Activated CD4-positive, alpha-beta T cell treated with anti-CD3 and anti-CD28 coated beads for 36 hours (primary cell): Measurements from ENCODE around the gene CREB5. TPM values are rescaled to one million over a fixed set of nuclear protein-coding genes. Genes with fewer than 3 reads are reported as not detected.
A peak's percentile ranks its signal among the peaks of the same experiment; 100 is the strongest.

Source experiments
- ATAC-seq: fragments of 200-7000 bp; cut with Tn5 transposase; one replicate; pipeline ENCODE4 v1.10.0; 2021; ENCODE audit warnings: mild to moderate bottlenecking, moderate library complexity
- CTCF ChIA-PET: fragments of 350-600 bp; sonication (Branson Sonifier 250); formaldehyde crosslinking; loops from one replicate; lab custom pipeline; 2021; ENCODE audit warnings: antibody characterized with exemption; lab: Charles Lee
- POLR2A ChIA-PET: fragments of 350-600 bp; sonication (Branson Sonifier 250); formaldehyde crosslinking; loops from one replicate; lab custom pipeline; 2021; ENCODE audit warnings: antibody characterized with exemption, inconsistent platforms; lab: Charles Lee
- DNase-seq: peaks from one replicate; pipeline ENCODE4 v3.0.0-alpha.2; 2020
- H3K27ac Mint-ChIP-seq: one replicate; pipeline ENCODE4 v1.8.0; 2021; ENCODE audit warnings: mixed read lengths
- H3K27me3 Mint-ChIP-seq: one replicate; pipeline ENCODE4 v1.8.0; 2021; ENCODE audit warnings: mixed read lengths
- H3K36me3 Mint-ChIP-seq: one replicate; pipeline ENCODE4 v1.8.0; 2021; ENCODE audit warnings: low read depth, mixed read lengths
- H3K4me1 Mint-ChIP-seq: one replicate; pipeline ENCODE4 v1.8.0; 2021; ENCODE audit warnings: mixed read lengths
- H3K4me3 Mint-ChIP-seq: one replicate; pipeline ENCODE4 v1.8.0; 2021; ENCODE audit warnings: mild to moderate bottlenecking, moderate library complexity, mixed read lengths
- H3K9me3 Mint-ChIP-seq: one replicate; pipeline ENCODE4 v1.8.0; 2021; ENCODE audit warnings: low read depth, mixed read lengths
- intact Hi-C, 2 experiments: fragments of 100-400 bp; cut with DNase I in 1 of 2; cut with micrococcal nuclease in 1 of 2; formaldehyde crosslinking; loops; one replicate each; pipeline versions ENCODE4 v1.14.2 to v1.15.1; 2022 to 2024; cut with DNase I, micrococcal nuclease
- total RNA-seq, 2 experiments: library from RNA; stranded (reverse); gene quantifications; one replicate each; pipeline ENCODE4 v1.2.3, GENCODE V29; 2021

Gene CREB5
- total RNA-seq, 2 experiments from 2014 or later: 0.50 to 0.61 TPM

DNA sequence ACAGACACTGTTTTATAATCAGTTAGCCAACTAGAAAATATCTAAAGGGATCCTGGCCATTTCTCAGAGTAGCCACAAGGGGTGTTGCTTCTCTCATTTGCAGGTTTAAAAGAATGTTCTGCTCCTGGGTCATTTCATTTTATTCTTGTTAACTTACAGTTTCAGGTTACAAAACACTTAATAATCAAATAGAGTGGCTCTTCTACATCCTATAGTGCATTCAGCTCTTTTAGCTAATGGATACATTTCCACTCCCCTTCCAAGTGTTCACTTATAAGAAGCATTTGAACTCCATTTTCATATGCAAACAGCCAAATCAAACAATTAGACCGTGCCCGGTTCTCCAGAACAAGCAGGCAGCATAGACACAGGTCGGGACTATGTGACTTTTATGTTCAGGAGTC lies 428.3 kb downstream of the CREB5 start:
- ChIA-PET POLR2A (no interaction called here), CTCF (no interaction called here)
- H3K36me3 Mint-ChIP-seq: no peaks in the 10 kb centered on the region
- H3K9me3 Mint-ChIP-seq: no peaks in the 10 kb centered on the region
- H3K27me3 Mint-ChIP-seq: peaks cover 19% of the 10 kb centered on the region
- H3K4me1 Mint-ChIP-seq: no peaks in the 10 kb centered on the region
- no peak overlapping the region for H3K27ac Mint-ChIP-seq
- ATAC-seq (no peak), DNase-seq (no peak)
- no peak overlapping the region for H3K4me3 Mint-ChIP-seq
- intact Hi-C loops: no loop called here

DNA sequence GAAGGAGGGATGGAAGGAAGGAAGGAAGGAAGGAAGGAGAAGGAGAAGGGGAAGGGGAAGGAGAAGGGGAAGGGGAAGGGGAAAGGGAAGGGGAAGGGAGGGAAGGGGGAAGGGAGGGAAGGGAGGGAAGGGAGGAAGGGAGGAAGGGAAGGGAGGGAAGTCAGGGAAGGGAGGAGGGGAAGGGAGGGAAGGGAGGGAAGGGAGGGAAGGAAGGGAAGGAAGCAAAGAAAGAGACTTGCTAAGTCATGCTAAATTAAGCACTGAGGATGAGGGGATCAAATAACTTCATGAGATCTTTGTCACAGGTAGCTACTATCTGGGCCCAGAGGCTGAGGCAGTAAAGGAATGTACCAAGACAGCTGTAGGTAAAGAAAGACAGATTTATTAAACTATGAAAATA lies 429.4 kb downstream of the CREB5 start:
- no peak for DNase-seq
- ATAC-seq: no peak
- H3K36me3 Mint-ChIP-seq: no peaks in the 10 kb centered on the region
- no peaks in the 10 kb centered on the region for H3K4me1 Mint-ChIP-seq
- POLR2A ChIA-PET: no interaction called here
- no peak overlapping the region for H3K27ac Mint-ChIP-seq
- intact Hi-C loops: no loop called here
- CTCF ChIA-PET: no interaction called here
- H3K27me3 Mint-ChIP-seq: peaks cover 27% of the 10 kb centered on the region
- H3K4me3 Mint-ChIP-seq: no peak overlapping the region
- no peaks in the 10 kb centered on the region for H3K9me3 Mint-ChIP-seq

DNA sequence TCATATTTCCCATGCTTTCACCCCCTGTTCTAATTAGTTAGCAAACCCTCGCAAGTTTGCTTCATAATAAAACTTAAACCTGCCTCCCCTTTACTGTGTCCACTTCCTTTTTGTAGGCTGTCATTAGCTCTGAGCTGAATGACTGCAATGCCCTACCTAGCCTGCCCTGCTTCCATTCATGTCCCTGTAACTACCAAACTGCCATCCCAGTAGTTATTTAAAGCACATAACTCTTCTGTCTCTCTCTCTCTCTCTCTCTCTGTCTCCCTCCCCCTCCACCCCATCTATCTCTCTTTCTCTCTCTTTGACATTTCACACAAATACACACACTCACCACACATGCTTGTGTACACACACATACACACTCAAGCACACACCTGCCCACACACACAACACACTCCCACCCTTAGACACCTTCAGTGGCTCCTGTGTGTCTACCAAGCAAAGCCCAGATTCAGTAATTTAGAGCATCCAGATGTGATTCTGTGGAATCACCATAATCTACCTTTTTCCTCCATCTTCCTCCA lies 430.5 kb downstream of the CREB5 start:
- Mint-ChIP-seq H3K36me3 (no peaks in the 10 kb centered on the region), H3K9me3 (no peaks in the 10 kb centered on the region), H3K4me1 (no peaks in the 10 kb centered on the region), H3K27me3 (peaks cover 27% of the 10 kb centered on the region), H3K4me3 (no peak overlapping the region), H3K27ac (no peak overlapping the region)
- CTCF ChIA-PET: no interaction called here
- POLR2A ChIA-PET: no interaction called here
- no peak for ATAC-seq
- DNase-seq: no peak
- intact Hi-C loops: no loop called here

DNA sequence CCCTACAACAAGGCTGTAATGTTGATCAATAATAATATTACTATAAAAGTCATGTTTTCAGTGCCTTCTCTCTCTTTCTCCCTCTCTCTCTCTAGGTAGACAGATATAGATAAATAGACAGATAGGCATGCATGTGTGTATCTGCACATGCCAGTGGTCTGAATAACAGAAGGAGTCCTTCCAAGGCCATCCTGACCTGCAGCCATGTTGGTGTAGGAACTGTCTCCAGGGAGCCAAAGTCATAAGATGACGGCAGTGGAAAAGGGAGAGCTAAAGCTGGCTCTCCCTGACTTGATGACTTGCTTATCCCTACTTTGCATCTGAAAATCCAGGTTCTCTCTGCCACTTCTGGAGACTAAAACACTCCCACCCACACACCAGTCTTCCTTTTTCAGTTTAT lies 432.8 kb downstream of the CREB5 start:
- DNase-seq: no peak
- no peak overlapping the region for H3K4me3 Mint-ChIP-seq
- H3K4me1 Mint-ChIP-seq: no peaks in the 10 kb centered on the region
- ChIA-PET POLR2A (no interaction called here), CTCF (interaction anchor here (0.7 kb wide), 1 partner anchor 235 kb away, joined by 3 read pairs; no protein-coding TSS in a partner anchor)
- H3K9me3 Mint-ChIP-seq: no peaks in the 10 kb centered on the region
- no peak overlapping the region for H3K27ac Mint-ChIP-seq
- intact Hi-C loops: no loop called here
- no peak for ATAC-seq
- no peaks in the 10 kb centered on the region for H3K36me3 Mint-ChIP-seq
- H3K27me3 Mint-ChIP-seq: peaks cover 31% of the 10 kb centered on the region

GRCh38 chr7:28847176-28847575 lies 434.9 kb downstream of the CREB5 start:
- Mint-ChIP-seq H3K27ac (no peak overlapping the region), H3K4me1 (no peaks in the 10 kb centered on the region), H3K36me3 (no peaks in the 10 kb centered on the region), H3K9me3 (no peaks in the 10 kb centered on the region), H3K4me3 (no peak overlapping the region), H3K27me3 (peaks cover 39% of the 10 kb centered on the region)
- intact Hi-C loops: no loop called here
- DNase-seq (no peak), ATAC-seq (no peak)
- POLR2A ChIA-PET: no interaction called here
- CTCF ChIA-PET: interaction anchor here (0.5 kb wide), 1 partner anchor 332 kb away, joined by 3 read pairs; no protein-coding TSS in a partner anchor

GRCh38 chr7:28847681-28848080 lies 435.4 kb downstream of the CREB5 start:
- Mint-ChIP-seq H3K36me3 (no peaks in the 10 kb centered on the region), H3K27ac (no peak overlapping the region), H3K27me3 (peaks cover 35% of the 10 kb centered on the region), H3K9me3 (no peaks in the 10 kb centered on the region), H3K4me1 (no peaks in the 10 kb centered on the region), H3K4me3 (no peak overlapping the region)
- intact Hi-C loops: no loop called here
- DNase-seq: no peak
- ChIA-PET CTCF (interaction anchor here (0.5 kb wide), 1 partner anchor 332 kb away, joined by 3 read pairs; no protein-coding TSS in a partner anchor), POLR2A (no interaction called here)
- no peak for ATAC-seq

- ChIA-PET CTCF (no interaction called here), POLR2A (no interaction called here)
- Mint-ChIP-seq H3K4me1 (peaks cover 5% of the 10 kb centered on the region), H3K9me3 (no peaks in the 10 kb centered on the region), H3K27ac (no peak overlapping the region), H3K27me3 (peaks cover 39% of the 10 kb centered on the region), H3K4me3 (no peak overlapping the region), H3K36me3 (no peaks in the 10 kb centered on the region)
- no peak for ATAC-seq
- intact Hi-C loops: no loop called here
- no peak for DNase-seq
Observed at GRCh38 chr7:28848906-28849305, 436.6 kb downstream of the CREB5 start.

DNA sequence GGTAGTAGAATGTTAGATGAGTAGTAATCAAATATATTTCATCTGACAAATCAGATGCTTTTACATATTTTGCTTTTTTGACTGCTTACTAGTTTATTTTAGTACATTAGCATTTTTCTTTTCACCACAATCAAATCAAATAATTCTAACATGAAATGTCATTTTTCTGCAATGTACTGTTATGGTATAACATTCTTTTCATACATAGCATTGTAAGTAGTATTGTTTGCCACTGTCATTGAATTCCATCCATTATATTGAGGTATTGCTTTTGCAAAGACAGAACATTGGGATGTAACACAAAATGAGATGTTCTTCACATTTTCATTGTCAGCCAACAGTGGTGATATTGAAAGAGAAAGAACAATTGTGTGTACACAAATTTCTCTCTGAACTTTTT lies 438.4 kb downstream of the CREB5 start:
- DNase-seq (no peak), ATAC-seq (no peak)
- Mint-ChIP-seq H3K4me1 (peaks cover 5% of the 10 kb centered on the region), H3K36me3 (no peaks in the 10 kb centered on the region), H3K4me3 (no peak overlapping the region), H3K27ac (no peak overlapping the region), H3K9me3 (no peaks in the 10 kb centered on the region), H3K27me3 (peaks cover 46% of the 10 kb centered on the region)
- CTCF ChIA-PET: no interaction called here
- POLR2A ChIA-PET: no interaction called here
- intact Hi-C loops: loop anchor here in 1 of 2 experiments (5.0 to 10.0 kb wide), 2 partner anchors 216 to 553 kb away; no protein-coding TSS in a partner anchor

- Mint-ChIP-seq H3K9me3 (no peaks in the 10 kb centered on the region), H3K27ac (no peak overlapping the region), H3K36me3 (no peaks in the 10 kb centered on the region), H3K4me1 (peaks cover 5% of the 10 kb centered on the region), H3K27me3 (peaks cover 51% of the 10 kb centered on the region), H3K4me3 (peak overlapping the region; percentile 59)
- ChIA-PET CTCF (no interaction called here), POLR2A (no interaction called here)
- no peak for DNase-seq
- ATAC-seq: no peak
- intact Hi-C loops: loop anchor here in 1 of 2 experiments (5.0 to 10.0 kb wide), 2 partner anchors 218 to 556 kb away; no protein-coding TSS in a partner anchor
Observed at GRCh38 chr7:28853150-28853549, 440.8 kb downstream of the CREB5 start.

DNA sequence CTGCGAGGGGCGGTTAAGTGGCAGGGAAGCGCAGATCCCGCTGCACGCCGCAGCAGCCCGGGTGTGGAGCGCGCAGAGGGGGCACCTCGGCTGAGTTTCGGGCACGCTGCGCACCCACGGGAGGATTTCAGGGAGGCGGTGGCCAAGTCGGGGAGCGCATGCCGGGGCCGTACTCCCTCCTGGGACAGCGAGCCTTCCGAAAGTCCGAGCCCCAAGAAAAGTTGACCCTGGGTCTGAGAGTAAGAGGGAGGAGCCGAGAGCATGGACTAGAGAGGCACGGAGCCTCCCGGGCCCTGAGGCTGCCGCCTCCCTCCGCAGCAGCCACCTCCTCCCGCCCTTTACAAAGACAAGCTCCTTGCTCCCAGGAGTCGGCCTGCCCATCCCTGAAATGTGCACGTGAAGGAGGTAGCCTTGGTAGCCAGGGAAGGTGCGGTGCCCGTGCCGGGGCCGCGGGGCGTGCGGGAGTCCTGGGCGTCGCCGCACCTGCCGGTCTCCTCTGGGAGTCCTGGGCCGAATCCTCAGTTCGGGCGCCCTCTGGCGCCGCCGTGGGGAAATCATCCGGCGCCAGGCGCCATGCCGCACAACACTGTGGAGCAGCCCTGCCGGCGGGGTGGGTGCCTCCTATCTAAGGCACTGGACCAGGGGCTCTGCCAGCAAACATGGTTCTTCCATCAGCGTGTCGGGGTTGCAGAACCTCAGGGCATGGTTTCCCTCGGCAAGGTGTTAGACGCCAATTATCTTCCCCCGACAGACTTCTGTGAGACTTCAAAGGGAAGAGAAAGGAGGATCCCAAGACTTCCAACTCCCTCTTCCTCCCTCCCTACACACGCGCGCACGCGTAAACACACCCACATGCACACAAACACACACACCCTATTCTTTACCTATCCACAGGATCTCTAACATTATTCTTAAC lies 441.8 kb downstream of the CREB5 start:
- peak; percentile 99 for ATAC-seq

GRCh38 chr7:28854750-28855074 lies 442.4 kb downstream of the CREB5 start:
- no peaks in the 10 kb centered on the region for H3K36me3 Mint-ChIP-seq
- DNase-seq (no peak), ATAC-seq (no peak)
- CTCF ChIA-PET: interaction anchor here (0.6 to 1.2 kb wide), 5 partner anchors 10 to 466 kb away, joined by 3 to 5 read pairs (median 3); no protein-coding TSS in a partner anchor
- POLR2A ChIA-PET: no interaction called here
- intact Hi-C loops: loop anchor here (1.0 to 10.0 kb wide), 4 partner anchors 220 to 557 kb away; no protein-coding TSS in a partner anchor
- H3K4me1 Mint-ChIP-seq: peaks cover 5% of the 10 kb centered on the region
- H3K27ac Mint-ChIP-seq: no peak overlapping the region
- H3K4me3 Mint-ChIP-seq: no peak overlapping the region
- no peaks in the 10 kb centered on the region for H3K9me3 Mint-ChIP-seq
- peaks cover 51% of the 10 kb centered on the region for H3K27me3 Mint-ChIP-seq

More for the DNA sequence above, 441.8 kb downstream of the CREB5 start:
- H3K4me3 Mint-ChIP-seq: peak overlapping the region; percentile 59
- H3K4me1 Mint-ChIP-seq: peaks cover 5% of the 10 kb centered on the region
- peak; percentile 85 for DNase-seq
- peaks cover 50% of the 10 kb centered on the region for H3K27me3 Mint-ChIP-seq
- H3K36me3 Mint-ChIP-seq: no peaks in the 10 kb centered on the region
- intact Hi-C loops: loop anchor here (1.0 to 10.0 kb wide), 4 partner anchors 219 to 557 kb away; no protein-coding TSS in a partner anchor
- H3K27ac Mint-ChIP-seq: no peak overlapping the region
- H3K9me3 Mint-ChIP-seq: no peaks in the 10 kb centered on the region
- CTCF ChIA-PET: interaction anchor here (0.6 to 1.2 kb wide), 5 partner anchors 10 to 465 kb away, joined by 3 to 5 read pairs (median 3); no protein-coding TSS in a partner anchor
- POLR2A ChIA-PET: no interaction called here
